Stimulated activated CD8-positive, alpha-beta memory T cell treated with anti-CD3 and anti-CD28 coated beads, Interleukin-12 subunit alpha, Interleukin-12 subunit beta, amount 100 ng/mL, for 1 hour (primary cell): ENCODE data around the gene CCDC90B.

ENCODE experiments used
- DNase-seq: peaks from one replicate; pipeline ENCODE4 v3.0.0-alpha.2; 2020; ENCODE audit warnings: low read depth

Gene CCDC90B

GRCh38 chr11:83235825-83236224, 50.3 kb downstream of the CCDC90B start:
- DNase-seq, result no peak

- DNase-seq, result no peak
Measured at GRCh38 chr11:83223457-83223856, 62.7 kb downstream of the CCDC90B start.

- DNase-seq, result no peak
Measured at GRCh38 chr11:83222499-83222898, 63.7 kb downstream of the CCDC90B start.

GRCh38 chr11:83221694-83222093, 64.5 kb downstream of the CCDC90B start:
- DNase-seq, result no peak

DNA sequence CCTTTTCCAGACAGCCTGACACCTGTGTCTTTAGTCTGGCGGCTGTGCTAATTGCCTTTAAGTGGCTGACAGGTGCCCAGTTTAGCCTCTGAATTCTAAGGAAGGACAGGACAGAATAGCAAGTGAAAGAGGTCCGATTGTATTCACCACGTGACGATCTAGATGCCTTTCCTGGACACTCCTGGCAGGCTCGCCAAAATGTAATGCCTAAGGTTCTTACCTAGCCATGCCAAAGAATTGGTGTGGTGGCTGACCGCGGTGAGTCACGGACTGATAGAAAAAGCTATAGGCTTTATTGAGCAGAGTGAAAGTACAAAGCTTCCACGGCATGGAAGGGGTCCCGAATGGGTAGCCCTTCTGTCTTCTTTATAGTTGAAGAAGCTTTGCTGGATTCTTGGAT, 65.9 kb downstream of the CCDC90B start:
- no peak for DNase-seq

DNA sequence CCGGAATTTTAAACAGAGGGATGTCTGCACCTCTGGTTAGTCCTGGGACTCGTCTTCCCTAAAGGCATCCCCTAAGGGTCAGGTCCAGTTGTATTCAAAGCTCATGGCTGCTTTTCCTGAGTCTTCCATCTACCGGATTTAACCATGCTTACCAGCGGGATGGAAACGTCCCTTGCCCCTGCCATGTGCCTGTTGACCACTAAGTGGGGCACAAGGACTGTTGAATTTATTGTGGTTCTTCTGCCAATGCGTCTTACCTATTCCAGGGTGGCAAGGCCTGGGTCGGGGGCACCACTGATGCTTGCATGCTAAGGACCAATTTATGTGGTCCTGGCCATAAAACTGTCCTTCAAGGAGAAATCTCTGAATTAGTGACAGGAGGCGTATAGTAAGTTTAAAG, 67.1 kb downstream of the CCDC90B start:
- DNase-seq, result no peak
